ENCODE measurements around the gene RCSD1.

Gene RCSD1

GRCh38 chr1:167670563-167670962, 40.5 kb downstream of the RCSD1 start:
- no peak for DNase-seq

- DNase-seq = no peak
These were observed 41.9 kb downstream of the RCSD1 start for GRCh38 chr1:167671727-167672511.

- DNase-seq = no peak
These were observed 42.8 kb downstream of the RCSD1 start for GRCh38 chr1:167672831-167673230.

GRCh38 chr1:167673265-167673664, 43.2 kb downstream of the RCSD1 start:
- DNase-seq = no peak

GRCh38 chr1:167674156-167674555, 44.1 kb downstream of the RCSD1 start:
- DNase-seq = no peak

- no peak for DNase-seq
These were observed 45.4 kb downstream of the RCSD1 start for GRCh38 chr1:167675440-167675839.

- no peak for DNase-seq
These were observed 46.3 kb downstream of the RCSD1 start for GRCh38 chr1:167676205-167676915.

- no peak for DNase-seq
These were observed 47.1 kb downstream of the RCSD1 start for GRCh38 chr1:167676916-167677848.

- no peak for DNase-seq
These were observed 48.4 kb downstream of the RCSD1 start for GRCh38 chr1:167678422-167678821.

- no peak for DNase-seq
These were observed 48.8 kb downstream of the RCSD1 start for GRCh38 chr1:167678838-167679237.

- no peak for DNase-seq
These were observed 49.7 kb downstream of the RCSD1 start for GRCh38 chr1:167679714-167680113.

- no peak for DNase-seq
These were observed 51.0 kb downstream of the RCSD1 start for GRCh38 chr1:167681024-167681423.

GRCh38 chr1:167681451-167682098, 51.5 kb downstream of the RCSD1 start:
- no peak for DNase-seq

GRCh38 chr1:167683226-167683625, 53.2 kb downstream of the RCSD1 start:
- no peak for DNase-seq

- DNase-seq = no peak
These were observed 53.8 kb downstream of the RCSD1 start for GRCh38 chr1:167683641-167684502.

GRCh38 chr1:167685844-167686243, 55.8 kb downstream of the RCSD1 start:
- no peak for DNase-seq

- DNase-seq = peak; percentile 87
These were observed 58.0 kb downstream of the RCSD1 start for GRCh38 chr1:167687919-167688519.

- DNase-seq = no peak
These were observed 59.5 kb downstream of the RCSD1 start for GRCh38 chr1:167689567-167689920.

GRCh38 chr1:167690053-167690452, 60.0 kb downstream of the RCSD1 start:
- DNase-seq = no peak

GRCh38 chr1:167693425-167694045, 63.5 kb downstream of the RCSD1 start:
- no peak for DNase-seq

- DNase-seq = no peak
These were observed 64.7 kb downstream of the RCSD1 start for GRCh38 chr1:167694691-167695090.

All from right forelimb (tissue), 1 donor.